GM18517 (cell line): Measurements from ENCODE around the gene RASAL3.
A peak's percentile ranks its signal among the peaks of the same experiment; 100 is the strongest.

Experiments
- ATAC-seq: cut with Tn5 transposase; IDR thresholded peaks from one replicate; pipeline ENCODE4 v1.9.1; 2021; ENCODE audit warnings: mild to moderate bottlenecking, moderate library complexity; ENCODE audit not compliant: unreplicated experiment

Gene RASAL3

DNA sequence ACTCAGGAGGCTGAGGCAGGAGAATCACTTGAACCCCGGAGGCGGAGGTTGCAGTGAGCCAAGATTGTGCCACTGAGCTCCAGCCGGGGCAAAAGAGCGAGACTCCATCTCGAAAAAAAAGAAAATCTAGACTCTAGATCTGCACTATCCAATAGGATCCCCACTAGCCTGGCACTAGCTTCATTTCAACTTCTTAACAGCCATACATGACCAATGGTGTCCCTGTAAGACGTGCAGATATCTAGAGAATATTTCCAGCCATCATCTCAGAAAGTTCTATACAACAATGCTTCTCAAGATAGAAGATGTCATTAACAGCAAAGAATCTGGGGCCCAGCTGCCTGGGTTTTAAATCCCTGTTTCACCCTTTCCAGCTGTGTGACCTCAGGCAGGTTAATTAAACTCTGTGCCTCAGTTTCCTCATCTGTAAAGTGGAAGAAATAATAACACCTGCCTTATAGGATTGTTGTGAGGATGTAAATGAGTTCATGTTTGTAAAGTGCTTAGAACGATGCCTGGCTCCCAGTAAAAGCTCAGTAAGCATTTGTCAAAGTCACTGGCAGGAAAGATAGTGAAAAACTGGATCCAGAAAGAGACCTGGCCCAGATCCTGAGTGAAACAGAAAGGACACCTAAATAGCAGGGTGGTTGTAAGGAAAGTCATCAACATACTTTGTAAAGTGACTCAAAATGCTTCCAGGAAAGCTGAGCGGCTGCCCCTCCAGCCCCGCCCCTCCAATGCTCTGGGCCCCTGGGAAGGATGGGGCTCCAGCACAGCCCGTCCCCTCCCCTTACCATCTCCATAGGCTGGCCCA lies 28.1 kb downstream of the RASAL3 start:
- ATAC-seq = no peak

DNA sequence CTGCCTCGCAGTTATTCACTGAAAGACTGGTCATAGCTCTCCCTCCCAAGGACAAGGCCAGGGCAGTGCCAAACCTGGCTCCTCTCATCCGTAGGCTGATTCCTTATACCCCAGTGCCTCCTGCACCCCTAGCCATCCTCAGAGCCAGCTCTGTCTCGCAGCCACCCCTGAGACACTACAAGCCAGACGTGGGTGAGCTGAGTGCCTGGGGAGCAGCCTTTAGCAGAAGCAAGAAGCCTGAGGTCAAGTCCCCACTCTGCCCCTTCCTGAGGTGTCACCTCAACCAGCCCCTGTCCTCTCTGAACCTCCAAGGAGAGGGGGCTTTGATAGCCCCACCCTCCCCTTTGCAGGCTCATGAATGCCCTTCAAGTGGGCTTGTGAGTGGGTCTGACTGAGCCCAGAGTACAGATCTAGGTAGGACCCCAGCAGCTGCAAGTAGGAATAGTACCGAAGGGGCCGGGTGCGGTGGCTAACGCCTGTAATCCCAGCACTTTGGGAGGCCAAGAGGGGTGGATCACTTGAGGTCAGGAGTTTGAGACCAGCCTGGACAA lies 30.8 kb downstream of the RASAL3 start:
- no peak for ATAC-seq

DNA sequence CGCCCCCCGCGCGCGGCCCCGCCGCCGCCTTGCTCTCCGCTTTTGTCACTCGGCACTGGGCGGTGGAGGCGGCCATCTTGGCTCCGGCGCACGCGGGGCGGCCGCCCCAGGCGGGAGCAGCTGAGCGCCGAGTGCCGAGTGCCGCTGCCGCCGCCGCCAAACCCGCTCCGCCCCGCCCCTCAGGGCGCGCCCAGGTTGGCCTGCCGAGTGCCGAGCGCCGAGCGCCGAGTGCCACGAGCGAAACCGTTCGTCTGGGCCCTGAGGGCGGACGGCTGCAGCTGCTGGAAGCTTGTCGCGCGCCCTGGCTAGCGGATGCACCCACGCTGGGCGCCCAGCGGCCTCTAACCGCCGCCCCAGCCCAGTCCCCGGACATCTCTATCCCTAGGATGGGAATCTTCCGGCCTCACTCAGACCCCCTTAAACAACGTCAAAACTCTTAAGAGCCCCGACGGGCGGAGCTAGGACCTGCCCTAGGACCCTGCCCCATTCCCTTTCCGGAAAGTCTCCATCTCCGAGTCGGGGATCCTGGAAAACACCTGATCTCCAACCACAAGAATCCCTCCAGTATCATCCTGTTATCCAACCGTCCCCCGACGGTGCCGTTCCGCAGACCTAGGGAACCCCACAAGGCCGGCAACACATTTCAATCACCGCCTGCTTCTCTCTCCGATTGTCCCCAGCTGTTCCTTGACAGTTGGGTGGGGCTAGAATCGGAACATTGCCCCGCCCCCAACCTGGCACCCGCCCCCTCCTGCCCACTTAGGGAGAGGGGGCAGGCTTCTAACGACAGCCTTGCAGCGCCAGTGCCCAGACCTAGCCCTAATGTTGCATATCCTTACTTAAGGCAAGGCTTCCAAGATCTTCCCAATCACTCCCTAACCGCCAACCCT lies 31.5 kb downstream of the RASAL3 start:
- peak; percentile 65 for ATAC-seq

DNA sequence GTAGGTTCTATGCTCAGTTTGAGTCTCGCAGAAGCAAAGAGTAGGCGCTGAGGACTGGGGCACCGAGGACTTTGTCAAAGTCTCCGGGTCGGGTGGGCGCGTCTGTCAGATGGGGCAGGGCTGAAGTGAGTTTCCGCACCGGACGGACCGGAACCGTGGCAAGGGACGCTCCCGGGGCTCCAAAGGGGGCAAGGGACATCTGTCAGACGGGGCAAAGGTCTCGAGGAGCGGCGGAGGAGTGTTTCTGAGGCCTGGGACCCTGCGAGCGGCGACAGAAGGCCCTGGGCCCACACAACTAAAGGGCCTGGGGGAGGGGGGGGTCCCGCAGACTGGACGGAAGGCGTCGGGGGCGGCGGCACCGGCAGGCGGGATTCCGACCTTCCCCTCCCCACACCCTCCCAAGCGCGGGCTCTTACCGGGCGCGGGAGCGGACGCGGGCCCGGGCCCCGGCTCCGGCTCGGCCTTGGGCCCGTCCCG lies 32.3 kb downstream of the RASAL3 start:
- ATAC-seq = no peak

DNA sequence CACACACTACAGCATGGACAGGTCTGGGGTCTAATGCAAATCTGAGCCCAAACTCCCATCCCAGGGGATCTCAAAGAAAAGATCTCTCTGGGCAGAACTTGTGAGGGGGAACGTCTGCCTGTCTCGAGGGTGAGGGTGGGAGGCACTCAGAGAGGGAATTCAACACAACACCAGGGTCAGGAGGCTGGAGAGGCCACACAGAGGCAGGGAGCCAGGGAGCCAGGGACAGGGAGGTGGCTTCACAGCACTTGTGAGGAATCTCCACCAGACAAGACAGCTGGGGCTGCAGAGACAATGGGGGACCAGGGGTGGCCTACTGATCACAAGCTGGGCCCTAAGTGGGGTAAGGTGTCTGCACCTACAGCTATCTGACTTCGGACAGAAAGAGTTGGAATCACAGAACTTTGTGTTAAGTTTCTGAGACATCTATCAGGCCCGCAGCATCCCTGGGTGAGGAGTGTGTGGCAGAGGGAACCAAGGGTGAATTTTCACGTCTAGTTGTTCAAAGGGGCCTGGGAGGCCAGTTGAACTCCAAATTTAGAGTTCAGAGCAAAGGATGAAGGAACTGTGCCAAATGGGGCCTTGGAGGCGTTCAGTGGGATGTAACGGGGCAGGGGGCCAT lies 32.8 kb downstream of the RASAL3 start:
- no peak for ATAC-seq

- ATAC-seq = no peak
Observed at GRCh38 chr19:15430526-15431120, 33.7 kb downstream of the RASAL3 start.

DNA sequence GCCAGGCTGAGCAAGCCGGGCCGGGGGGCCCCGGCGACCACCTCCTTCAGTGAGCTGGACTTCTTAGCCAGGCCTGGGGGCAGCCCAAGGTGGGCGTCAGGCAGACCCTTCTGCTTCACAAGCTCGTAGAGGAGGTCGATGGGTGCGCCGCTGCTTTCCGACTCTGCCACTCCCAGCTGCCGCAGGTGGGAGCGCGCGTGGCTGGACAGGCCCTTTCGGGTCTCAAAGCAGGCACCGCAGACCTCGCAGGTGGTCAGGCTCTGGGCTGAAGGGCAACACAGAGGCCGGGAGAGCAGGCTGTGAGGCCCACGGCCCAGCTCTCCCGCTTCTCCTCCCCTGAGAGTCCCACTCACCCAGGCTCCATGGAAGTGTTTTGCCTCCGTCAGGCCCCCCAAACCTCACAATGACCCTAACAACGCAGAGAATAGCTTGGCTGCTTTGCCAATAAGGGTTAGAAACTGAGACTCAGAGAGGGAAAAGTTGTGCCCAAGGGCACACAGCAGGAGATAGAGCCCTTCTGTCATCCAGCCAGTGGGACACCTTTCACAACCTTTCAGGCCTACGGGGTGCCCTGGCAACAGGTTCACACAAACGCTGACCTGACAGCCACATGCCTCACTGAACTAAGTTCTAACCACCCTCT lies 34.4 kb downstream of the RASAL3 start:
- no peak for ATAC-seq

- ATAC-seq = no peak
Observed at GRCh38 chr19:15428956-15429824, 35.2 kb downstream of the RASAL3 start.

- no peak for ATAC-seq
Observed at GRCh38 chr19:15427991-15428471, 36.3 kb downstream of the RASAL3 start.

GRCh38 chr19:15427350-15427700 lies 37.0 kb downstream of the RASAL3 start:
- no peak for ATAC-seq

DNA sequence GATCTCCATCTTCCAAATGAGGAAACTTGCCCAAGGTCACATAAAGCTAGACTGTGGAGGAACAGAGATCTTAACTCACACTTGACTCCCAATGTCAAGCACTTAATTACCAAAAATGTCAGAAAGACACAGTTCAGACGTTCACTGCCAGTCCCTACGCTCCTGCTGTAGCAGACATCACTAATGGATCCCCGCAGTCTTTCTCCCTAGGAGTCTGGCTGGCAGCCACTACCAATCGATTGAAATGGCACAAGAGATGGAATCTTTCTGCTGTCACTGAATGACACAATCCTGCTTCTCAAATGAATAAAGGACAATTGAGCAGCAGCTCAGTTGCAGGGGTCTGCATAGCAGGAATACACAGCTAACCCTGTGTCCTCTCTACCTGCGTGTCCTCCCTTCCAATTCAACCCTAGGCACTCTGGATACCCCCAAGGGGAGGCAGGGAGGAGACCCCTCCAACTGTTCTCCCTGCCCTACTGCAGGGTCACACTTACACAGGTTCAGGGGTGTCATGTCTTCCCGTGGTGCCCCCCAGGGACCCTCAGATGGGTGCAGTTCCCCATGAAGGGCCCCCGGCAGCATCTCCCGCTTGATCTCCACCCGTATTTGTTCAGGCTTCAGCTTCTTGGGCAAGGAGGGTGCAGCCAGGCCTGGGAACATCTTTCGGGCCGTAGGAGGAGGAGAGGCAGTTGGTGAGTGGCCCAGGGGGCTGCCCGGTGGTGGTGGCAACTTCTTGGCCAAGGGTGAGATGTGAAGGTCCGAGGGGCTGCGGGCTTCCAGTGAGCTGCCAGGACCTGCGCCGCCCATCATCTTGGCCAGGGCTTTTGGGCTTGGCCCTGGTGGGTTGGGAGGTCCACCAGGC lies 37.6 kb downstream of the RASAL3 start:
- ATAC-seq = no peak

- ATAC-seq = no peak
Observed at GRCh38 chr19:15425321-15425950, 38.9 kb downstream of the RASAL3 start.

- ATAC-seq = no peak
Observed at GRCh38 chr19:15424692-15425272, 39.6 kb downstream of the RASAL3 start.

DNA sequence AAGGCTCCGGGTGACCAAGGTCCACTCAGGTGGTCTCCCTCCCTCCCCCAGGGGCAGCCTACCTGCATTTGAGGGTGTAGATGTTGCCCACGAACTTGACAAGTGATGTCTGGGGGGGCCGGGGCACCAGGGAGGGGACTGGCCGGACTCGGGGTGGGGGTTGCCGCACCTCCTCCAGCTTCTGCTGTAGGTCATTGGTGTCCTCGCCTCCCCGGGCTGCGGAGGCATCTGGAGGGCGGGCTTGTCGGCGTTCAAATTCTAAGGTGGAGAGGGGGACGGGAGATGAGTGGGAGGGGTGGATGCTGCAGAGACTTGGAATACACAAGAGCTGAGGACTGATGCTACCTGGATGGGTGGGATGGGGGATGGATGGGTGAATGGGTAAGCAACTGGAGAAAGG lies 40.2 kb downstream of the RASAL3 start:
- ATAC-seq = no peak

DNA sequence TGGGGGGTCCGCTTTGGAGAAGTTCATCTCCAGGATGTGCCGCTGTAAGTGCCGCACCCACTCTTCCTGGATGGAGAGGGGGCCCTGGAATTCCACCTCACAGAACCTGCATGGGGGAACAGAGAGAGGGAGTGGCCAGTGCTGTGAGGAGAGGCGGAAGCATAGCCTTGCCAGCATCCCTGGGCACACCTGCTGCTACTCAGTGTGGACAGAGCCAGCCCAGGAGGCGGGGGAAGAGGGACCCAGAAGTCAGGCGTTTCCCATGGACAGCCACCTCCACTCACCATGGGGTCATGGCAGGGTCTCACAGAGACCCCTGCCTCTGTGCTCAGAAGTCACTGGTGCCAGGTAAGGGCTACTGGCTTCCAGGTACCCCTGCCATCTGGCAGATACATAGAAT lies 41.2 kb downstream of the RASAL3 start:
- ATAC-seq = no peak

GRCh38 chr19:15422296-15423075 lies 41.9 kb downstream of the RASAL3 start:
- no peak for ATAC-seq
